COLO829 (cell line): ENCODE results near the gene VTA1.
"Not testable (repeated sequence)": the region's sequence is repeated elsewhere in the genome, so short reads cannot be mapped to it uniquely, and the experiment has no call there.

Experiments
- DNase-seq: peaks from one replicate; pipeline ENCODE4 v3.0.0; 2012; ENCODE audit warnings: low spot score

VTA1 gene

GRCh38 chr6:142225552-142225951, 78.5 kb downstream of the VTA1 start:
- no peak for DNase-seq

- DNase-seq, result no peak
Measured at GRCh38 chr6:142226731-142227130, 79.7 kb downstream of the VTA1 start.

GRCh38 chr6:142229518-142230270, 82.6 kb downstream of the VTA1 start:
- DNase-seq, result not testable (repeated sequence)

- DNase-seq, result not testable (repeated sequence)
Measured at GRCh38 chr6:142232206-142233044, 85.4 kb downstream of the VTA1 start.

GRCh38 chr6:142233945-142234682, 87.1 kb downstream of the VTA1 start:
- no peak for DNase-seq

GRCh38 chr6:142235272-142235671, 88.2 kb downstream of the VTA1 start:
- no peak for DNase-seq

- no peak for DNase-seq
Measured at GRCh38 chr6:142235791-142236190, 88.7 kb downstream of the VTA1 start.

GRCh38 chr6:142236691-142237090, 89.6 kb downstream of the VTA1 start:
- DNase-seq, result no peak

- DNase-seq, result no peak
Measured at GRCh38 chr6:142238881-142239280, 91.8 kb downstream of the VTA1 start.

- DNase-seq, result no peak
Measured at GRCh38 chr6:142240179-142240578, 93.1 kb downstream of the VTA1 start.

- no peak for DNase-seq
Measured at GRCh38 chr6:142241061-142241460, 94.0 kb downstream of the VTA1 start.

- DNase-seq, result no peak
Measured at GRCh38 chr6:142242269-142242668, 95.2 kb downstream of the VTA1 start.

GRCh38 chr6:142246960-142247359, 99.9 kb downstream of the VTA1 start:
- no peak for DNase-seq

- no peak for DNase-seq
Measured at GRCh38 chr6:142249266-142249665, 102.2 kb downstream of the VTA1 start.

- DNase-seq, result no peak
Measured at GRCh38 chr6:142251930-142252445, 104.9 kb downstream of the VTA1 start.

GRCh38 chr6:142254513-142254912, 107.5 kb downstream of the VTA1 start:
- DNase-seq, result no peak

- no peak for DNase-seq
Measured at GRCh38 chr6:142255785-142256184, 108.7 kb downstream of the VTA1 start.

- DNase-seq, result no peak
Measured at GRCh38 chr6:142258305-142258704, 111.2 kb downstream of the VTA1 start.

GRCh38 chr6:142258757-142259156, 111.7 kb downstream of the VTA1 start:
- DNase-seq, result no peak

- DNase-seq, result no peak
Measured at GRCh38 chr6:142260748-142261147, 113.7 kb downstream of the VTA1 start.

- no peak for DNase-seq
Measured at GRCh38 chr6:142262231-142262630, 115.2 kb downstream of the VTA1 start.

- DNase-seq, result no peak
Measured at GRCh38 chr6:142265476-142265875, 118.4 kb downstream of the VTA1 start.
